LNCaP clone FGC (cell line): Measurements from ENCODE around the gene RAP2A.

Experiments
- DNase-seq: peaks from one replicate; pipeline ENCODE4 v3.0.0-alpha.2; 2011; ENCODE audit warnings: low read depth
- H3K4me3 ChIP-seq: 2 replicates; pipeline ENCODE4 v1.5.1; 2011; ENCODE audit warnings: mild to moderate bottlenecking, low read depth, low read length, control low read depth
- CTCF ChIP-seq: IDR thresholded peaks from 2 replicates; pipeline ENCODE4 v1.5.1; 2012; ENCODE audit warnings: mild to moderate bottlenecking; ENCODE audit not compliant: control insufficient read depth, insufficient read depth; ENCODE audit errors: extremely low read depth

RAP2A gene

GRCh38 chr13:97429681-97430081 lies 4.3 kb upstream of the RAP2A start:
- no peak for DNase-seq
- H3K4me3 ChIP-seq, result no peak overlapping the region
- no peak for TF ChIP-seq CTCF

DNA sequence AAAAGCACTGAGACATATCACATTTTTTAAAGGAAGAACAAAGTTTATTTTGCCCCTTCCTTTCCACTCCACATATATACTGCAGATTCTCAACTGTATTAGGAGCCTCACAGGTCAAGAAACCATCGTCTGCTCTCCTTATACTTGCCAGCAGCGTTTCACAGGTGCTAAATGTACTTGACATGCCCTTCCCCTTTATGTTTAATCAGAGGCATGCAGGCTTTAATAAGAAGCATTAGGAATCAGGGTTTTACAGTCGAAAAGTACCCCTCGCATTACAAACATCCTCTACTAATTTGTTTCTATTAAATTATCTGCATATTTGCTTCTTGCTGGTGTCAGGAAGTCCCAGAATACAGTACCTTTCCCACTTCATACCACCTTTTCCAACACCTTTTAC lies 3.7 kb upstream of the RAP2A start:
- H3K4me3 ChIP-seq, result no peak overlapping the region
- no peak for TF ChIP-seq CTCF
- DNase-seq, result no peak

GRCh38 chr13:97431171-97431764 lies 2.7 kb upstream of the RAP2A start:
- no peak for TF ChIP-seq CTCF
- DNase-seq, result no peak
- no peak overlapping the region for H3K4me3 ChIP-seq

- H3K4me3 ChIP-seq, result peak overlapping the region; percentile 64
- no peak for TF ChIP-seq CTCF
- DNase-seq, result no peak
Measured at GRCh38 chr13:97432232-97432916, 1.6 kb upstream of the RAP2A start.

GRCh38 chr13:97432917-97433726 lies 847 bp upstream of the RAP2A start:
- peak; percentile 100 for DNase-seq
- H3K4me3 ChIP-seq, result peak overlapping the region; percentile 87
- TF ChIP-seq CTCF, result no peak

GRCh38 chr13:97434397-97435201 lies 630 bp downstream of the RAP2A start:
- peak overlapping the region; percentile 60 for H3K4me3 ChIP-seq
- DNase-seq, result no peak
- TF ChIP-seq CTCF, result no peak
